Liver (tissue), 9 donors: ENCODE data around the gene BMP7. TPM values are rescaled to one million over a fixed set of nuclear protein-coding genes. Genes with fewer than 3 reads are reported as not detected.

Experiments
- DNase-seq: peaks from one replicate; pipeline ENCODE4 v3.0.0-alpha.2; 2017; ENCODE audit warnings: low spot score
- H3K27ac ChIP-seq, 2 donors: one replicate each; pipeline ENCODE4 v1.7.0; 2013; ENCODE audit warnings: inconsistent platforms in 2 of 2, low read length in 2 of 2, control low read depth in 1 of 2, low read depth in 1 of 2, mild to moderate bottlenecking in 1 of 2
- H3K27me3 ChIP-seq, 4 donors: one replicate each; pipeline versions ENCODE4 v1.6.1 to v1.7.0; 2013; ENCODE audit warnings: low read length in 3 of 4, inconsistent platforms in 1 of 4, mild to moderate bottlenecking in 1 of 4, moderate library complexity in 1 of 4; ENCODE audit not compliant: control insufficient read depth in 4 of 4, insufficient read depth in 4 of 4
- H3K36me3 ChIP-seq, 4 donors: one replicate each; pipeline versions ENCODE4 v1.6.1 to v1.7.0; 2013; ENCODE audit warnings: low read length in 3 of 4, mild to moderate bottlenecking in 3 of 4, low read depth in 1 of 4, moderate library complexity in 1 of 4; ENCODE audit not compliant: control insufficient read depth in 4 of 4, insufficient read depth in 3 of 4
- H3K4me1 ChIP-seq, 4 donors: one replicate each; pipeline versions ENCODE4 v1.6.1 to v1.7.0; 2013; ENCODE audit warnings: low read length in 3 of 4, mild to moderate bottlenecking in 3 of 4, moderate library complexity in 1 of 4; ENCODE audit not compliant: control insufficient read depth in 4 of 4, insufficient read depth in 4 of 4
- H3K4me3 ChIP-seq, 3 donors: one replicate each; pipeline versions ENCODE4 v1.6.1 to v1.7.0; 2013; ENCODE audit warnings: low read length in 3 of 3, control low read depth in 1 of 3, low read depth in 1 of 3, mild to moderate bottlenecking in 1 of 3
- H3K9ac ChIP-seq, 2 donors: one replicate each; pipeline ENCODE4 v1.7.0; 2013; ENCODE audit warnings: low read length in 2 of 2, mild to moderate bottlenecking in 2 of 2, moderate library complexity in 2 of 2, control low read depth in 1 of 2, low read depth in 1 of 2
- H3K9me3 ChIP-seq, 4 donors: one replicate each; pipeline versions ENCODE4 v1.6.1 to v1.7.0; 2013; ENCODE audit warnings: low read length in 3 of 4; ENCODE audit not compliant: control insufficient read depth in 4 of 4
- ATF3 ChIP-seq: IDR thresholded peaks from 2 replicates; pipeline ENCODE4 v1.6.1; 2016; ENCODE audit warnings: antibody characterized with exemption
- EGR1 ChIP-seq, 2 donors: IDR thresholded peaks; 2 replicates each; pipeline ENCODE4 v1.6.1; 2016 to 2018; ENCODE audit warnings: antibody characterized with exemption in 2 of 2, low read depth in 2 of 2
- FOXA1 ChIP-seq: IDR thresholded peaks from 2 replicates; pipeline ENCODE4 v1.6.1; 2016; ENCODE audit warnings: antibody characterized with exemption
- FOXA2 ChIP-seq: IDR thresholded peaks from 2 replicates; pipeline ENCODE4 v1.6.1; 2016; ENCODE audit warnings: antibody characterized with exemption
- GABPA ChIP-seq, 2 donors: IDR thresholded peaks in 1 of 2; conservative IDR thresholded peaks in 1 of 2; 2 replicates each; pipeline ENCODE4 v1.6.1; 2016; ENCODE audit warnings: antibody characterized with exemption in 2 of 2, mild to moderate bottlenecking in 1 of 2, moderate library complexity in 1 of 2
- HNF4A ChIP-seq, 2 donors: conservative IDR thresholded peaks; 2 replicates each; pipeline ENCODE4 v1.6.1; 2016; ENCODE audit warnings: antibody characterized with exemption in 2 of 2, mild to moderate bottlenecking in 2 of 2
- HNF4G ChIP-seq: IDR thresholded peaks from 2 replicates; pipeline ENCODE4 v1.6.1; 2016; ENCODE audit warnings: antibody characterized with exemption
- JUND ChIP-seq, 2 donors: IDR thresholded peaks; 2 replicates each; pipeline ENCODE4 v1.6.1; 2016; ENCODE audit warnings: antibody characterized with exemption in 2 of 2
- NR2F2 ChIP-seq: IDR thresholded peaks from 2 replicates; pipeline ENCODE4 v1.6.1; 2016; ENCODE audit warnings: antibody characterized with exemption
- RAD21 ChIP-seq, 2 donors: IDR thresholded peaks; 2 replicates each; pipeline ENCODE4 v1.6.1; 2016; ENCODE audit warnings: antibody characterized with exemption in 2 of 2, mild to moderate bottlenecking in 2 of 2
- REST ChIP-seq: IDR thresholded peaks from 2 replicates; pipeline ENCODE4 v1.6.1; 2016; ENCODE audit warnings: antibody characterized with exemption, mild to moderate bottlenecking
- RXRA ChIP-seq, 2 donors: IDR thresholded peaks; 2 replicates each; pipeline ENCODE4 v1.6.1; 2017 to 2018; ENCODE audit warnings: antibody characterized with exemption in 2 of 2, mild to moderate bottlenecking in 1 of 2
- SP1 ChIP-seq: IDR thresholded peaks from 2 replicates; pipeline ENCODE4 v1.6.1; 2018; ENCODE audit warnings: antibody characterized with exemption, mild to moderate bottlenecking
- TAF1 ChIP-seq: conservative IDR thresholded peaks from 2 replicates; pipeline ENCODE4 v1.6.1; 2016; ENCODE audit warnings: antibody characterized with exemption, mild to moderate bottlenecking
- YY1 ChIP-seq: IDR thresholded peaks from 2 replicates; pipeline ENCODE4 v1.6.1; 2016; ENCODE audit warnings: antibody characterized with exemption, mild to moderate bottlenecking
- ZBTB33 ChIP-seq: IDR thresholded peaks from 2 replicates; pipeline ENCODE4 v1.6.1; 2016; ENCODE audit warnings: antibody characterized with exemption
- WGBS: extraction: QIAGEN DNeasy Blood & Tissue Kit; methylation state at CpG from one replicate; pipeline ENCODE4 v1.1.7; 2013; 5-methylcytosine and 5-hydroxymethylcytosine counted together
- polyA plus RNA-seq, 2 donors: library from polyadenylated mRNA; stranded (reverse) in 1 of 2; unstranded in 1 of 2; fragments of 200-250 nt in 1 of 2; fragments of >200 nt in 1 of 2; fragmentation: Nextera tagmentation in 1 of 2; extraction: Ambion mirVana in 1 of 2; gene quantifications; one replicate each; pipeline versions ENCODE4 v1.2.1 to v1.2.3, GENCODE V29; 2013 to 2015
- total RNA-seq, 2 donors: library from RNA; depleted of rRNA; stranded (reverse); fragments of >200 nt; gene quantifications; one replicate each; pipeline ENCODE4 v1.2.3, GENCODE V29; 2014
- TF ChIP-seq, protein P1 (sequence below): IDR thresholded peaks from 2 replicates; pipeline ENCODE4 v1.6.1; 2016; ENCODE audit warnings: antibody characterized with exemption
- TF ChIP-seq, protein P2 (sequence below): fragments of 150-350 bp; IDR thresholded peaks from 2 replicates; pipeline ENCODE4 v1.5.1; 2017; ENCODE audit warnings: improper control_type of control experiment, low read depth, low read length; ENCODE audit not compliant: missing input control
- donor health status: healthy.
- donor health status: healthy.
- donor health status: healthy.
- donor health status: healthy.
- donor health status: healthy.

BMP7 gene
- total and polyA plus RNA-seq, 4 donors: not detected

- DNase-seq: no peak
- Histone ChIP-seq H3K9ac (no peak overlapping the region), H3K27ac (no peak overlapping the region), H3K4me3 (no peak overlapping the region), H3K36me3 (no peaks in the 10 kb centered on the region), H3K27me3 (no peaks in the 10 kb centered on the region), H3K4me1 (no peaks in the 10 kb centered on the region), H3K9me3 (no peaks in the 10 kb centered on the region)
- TF ChIP-seq ATF3 (no peak), YY1 (no peak), SP1 (no peak), TAF1 (no peak), GABPA (IDR thresholded peaks at IDR 0.05 in 1 of 2, conservative IDR thresholded peaks at IDR 0.05 in 1 of 2) (no peak), FOXA1 (no peak), NR2F2 (no peak), HNF4G (no peak), FOXA2 (no peak), ZBTB33 (no peak), EGR1 (IDR thresholded peaks at IDR 0.05; ENCODE audit: low read depth in 2 of 2) (no peak), JUND (IDR thresholded peaks at IDR 0.05) (no peak), RXRA (IDR thresholded peaks at IDR 0.05) (no peak), RAD21 (IDR thresholded peaks at IDR 0.05) (no peak)
- TF ChIP-seq, protein P1, sequence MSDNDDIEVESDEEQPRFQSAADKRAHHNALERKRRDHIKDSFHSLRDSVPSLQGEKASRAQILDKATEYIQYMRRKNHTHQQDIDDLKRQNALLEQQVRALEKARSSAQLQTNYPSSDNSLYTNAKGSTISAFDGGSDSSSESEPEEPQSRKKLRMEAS: no peak
- 82% methylated on average over 5 of the region's 5 CpGs for WGBS
Observed at GRCh38 chr20:57313951-57314350, 47.5 kb upstream of the BMP7 start.

GRCh38 chr20:57313230-57313629 lies 46.8 kb upstream of the BMP7 start:
- no peaks in the 10 kb centered on the region for H3K9me3 ChIP-seq
- WGBS: 59% methylated on average over 5 of the region's 5 CpGs

More at GRCh38 chr20:57313230-57313629, 46.8 kb upstream of the BMP7 start:
- TF ChIP-seq ZBTB33: no peak
- TF ChIP-seq RAD21 (IDR thresholded peaks at IDR 0.05): no peak
- TF ChIP-seq SP1: no peak
- TF ChIP-seq EGR1 (IDR thresholded peaks at IDR 0.05; ENCODE audit: low read depth in 2 of 2): no peak
- TF ChIP-seq FOXA1: no peak
- TF ChIP-seq, protein P2, sequence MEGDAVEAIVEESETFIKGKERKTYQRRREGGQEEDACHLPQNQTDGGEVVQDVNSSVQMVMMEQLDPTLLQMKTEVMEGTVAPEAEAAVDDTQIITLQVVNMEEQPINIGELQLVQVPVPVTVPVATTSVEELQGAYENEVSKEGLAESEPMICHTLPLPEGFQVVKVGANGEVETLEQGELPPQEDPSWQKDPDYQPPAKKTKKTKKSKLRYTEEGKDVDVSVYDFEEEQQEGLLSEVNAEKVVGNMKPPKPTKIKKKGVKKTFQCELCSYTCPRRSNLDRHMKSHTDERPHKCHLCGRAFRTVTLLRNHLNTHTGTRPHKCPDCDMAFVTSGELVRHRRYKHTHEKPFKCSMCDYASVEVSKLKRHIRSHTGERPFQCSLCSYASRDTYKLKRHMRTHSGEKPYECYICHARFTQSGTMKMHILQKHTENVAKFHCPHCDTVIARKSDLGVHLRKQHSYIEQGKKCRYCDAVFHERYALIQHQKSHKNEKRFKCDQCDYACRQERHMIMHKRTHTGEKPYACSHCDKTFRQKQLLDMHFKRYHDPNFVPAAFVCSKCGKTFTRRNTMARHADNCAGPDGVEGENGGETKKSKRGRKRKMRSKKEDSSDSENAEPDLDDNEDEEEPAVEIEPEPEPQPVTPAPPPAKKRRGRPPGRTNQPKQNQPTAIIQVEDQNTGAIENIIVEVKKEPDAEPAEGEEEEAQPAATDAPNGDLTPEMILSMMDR: no peak
- TF ChIP-seq ATF3: no peak
- TF ChIP-seq YY1: no peak
- TF ChIP-seq HNF4A (conservative IDR thresholded peaks at IDR 0.05): no peak
- TF ChIP-seq, protein P1: no peak
- TF ChIP-seq JUND (IDR thresholded peaks at IDR 0.05): no peak
- TF ChIP-seq GABPA (IDR thresholded peaks at IDR 0.05 in 1 of 2, conservative IDR thresholded peaks at IDR 0.05 in 1 of 2): no peak
- no peak for TF ChIP-seq REST
- no peak for TF ChIP-seq FOXA2
- TF ChIP-seq TAF1: no peak
- TF ChIP-seq RXRA (IDR thresholded peaks at IDR 0.05): no peak
- no peak for TF ChIP-seq HNF4G
- no peak for TF ChIP-seq NR2F2
- Histone ChIP-seq H3K36me3 (no peaks in the 10 kb centered on the region), H3K27me3 (no peaks in the 10 kb centered on the region), H3K27ac (no peak overlapping the region), H3K9ac (no peak overlapping the region), H3K4me1 (no peaks in the 10 kb centered on the region), H3K4me3 (no peak overlapping the region)
- DNase-seq: no peak
